ENCODE measurements around the gene ATXN7L1. TPM values are rescaled to one million over a fixed set of nuclear protein-coding genes. Genes with fewer than 3 reads are reported as not detected.

The ATXN7L1 gene
- total and polyA plus RNA-seq, 2 donors: 7.2 to 7.8 TPM

- no peak overlapping the region for H3K4me3 ChIP-seq (ENCODE audit: low read length in 2 of 2)
- no peak for DNase-seq (ENCODE audit: low read depth in 6 of 9, low spot score in 9 of 9)
- peaks cover 28 to 37% of the 10 kb centered on the region in 2 donors for H3K36me3 ChIP-seq (ENCODE audit: control insufficient read depth in 2 of 2, insufficient read depth in 2 of 2, low read length in 1 of 2)
- H3K27ac ChIP-seq (ENCODE audit: low read depth in 1 of 2, low read length in 1 of 2): no peak overlapping the region
- H3K9me3 ChIP-seq (ENCODE audit: control insufficient read depth in 2 of 2, insufficient read depth in 1 of 2, low read length in 1 of 2): no peaks in the 10 kb centered on the region
- no peaks in the 10 kb centered on the region for H3K4me1 ChIP-seq (ENCODE audit: control insufficient read depth in 2 of 2, insufficient read depth in 2 of 2, low read length in 2 of 2)
- 100% methylated on average over 3 of the region's 3 CpGs for WGBS
- H3K27me3 ChIP-seq (ENCODE audit: control insufficient read depth in 2 of 2, insufficient read depth in 1 of 2, low read length in 1 of 2): no peaks in the 10 kb centered on the region
Observed at GRCh38 chr7:105567821-105568220, 308.6 kb downstream of the ATXN7L1 start.

- 97% methylated on average over 2 of the region's 2 CpGs for WGBS
- no peak for DNase-seq (ENCODE audit: low read depth in 6 of 9, low spot score in 9 of 9)
- no peak overlapping the region for H3K4me3 ChIP-seq (ENCODE audit: low read length in 2 of 2)
- peaks cover 31 to 43% of the 10 kb centered on the region in 2 donors for H3K36me3 ChIP-seq (ENCODE audit: control insufficient read depth in 2 of 2, insufficient read depth in 2 of 2, low read length in 1 of 2)
- H3K27me3 ChIP-seq (ENCODE audit: control insufficient read depth in 2 of 2, insufficient read depth in 1 of 2, low read length in 1 of 2): no peaks in the 10 kb centered on the region
- H3K9me3 ChIP-seq (ENCODE audit: control insufficient read depth in 2 of 2, insufficient read depth in 1 of 2, low read length in 1 of 2): no peaks in the 10 kb centered on the region
- H3K4me1 ChIP-seq (ENCODE audit: control insufficient read depth in 2 of 2, insufficient read depth in 2 of 2, low read length in 2 of 2): no peaks in the 10 kb centered on the region
- no peak overlapping the region for H3K27ac ChIP-seq (ENCODE audit: low read depth in 1 of 2, low read length in 1 of 2)
Observed at GRCh38 chr7:105567024-105567423, 309.4 kb downstream of the ATXN7L1 start.

DNA sequence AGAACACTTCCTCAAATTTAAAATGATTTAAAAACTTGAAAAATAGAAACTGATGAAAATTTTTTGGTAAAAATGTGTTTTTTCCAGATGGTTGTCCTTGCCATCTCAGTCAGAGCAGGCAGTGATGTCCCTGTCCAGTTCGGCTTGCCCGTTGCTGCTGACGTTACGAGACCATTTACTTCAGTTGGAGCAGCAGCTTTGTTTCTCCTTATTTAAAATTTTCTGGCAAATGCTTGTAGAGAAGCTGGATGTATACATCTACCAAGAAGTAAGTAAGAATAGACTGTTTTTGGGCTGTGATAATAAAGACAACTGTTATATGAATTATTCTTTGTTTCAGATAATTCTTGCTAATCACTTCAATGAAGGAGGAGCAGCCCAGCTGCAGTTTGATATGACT, 311.2 kb downstream of the ATXN7L1 start:
- no peak overlapping the region for H3K27ac ChIP-seq (ENCODE audit: low read depth in 1 of 2, low read length in 1 of 2)
- no peaks in the 10 kb centered on the region for H3K27me3 ChIP-seq (ENCODE audit: control insufficient read depth in 2 of 2, insufficient read depth in 1 of 2, low read length in 1 of 2)
- H3K4me1 ChIP-seq (ENCODE audit: control insufficient read depth in 2 of 2, insufficient read depth in 2 of 2, low read length in 2 of 2): no peaks in the 10 kb centered on the region

GRCh38 chr7:105559926-105560325, 316.5 kb downstream of the ATXN7L1 start:
- peaks cover 30 to 46% of the 10 kb centered on the region in 2 donors for H3K36me3 ChIP-seq (ENCODE audit: control insufficient read depth in 2 of 2, insufficient read depth in 2 of 2, low read length in 1 of 2)

More for the DNA sequence above, 311.2 kb downstream of the ATXN7L1 start:
- H3K4me3 ChIP-seq (ENCODE audit: low read length in 2 of 2): no peak overlapping the region
- WGBS: 99% methylated on average over 4 of the region's 4 CpGs
- H3K9me3 ChIP-seq (ENCODE audit: control insufficient read depth in 2 of 2, insufficient read depth in 1 of 2, low read length in 1 of 2): no peaks in the 10 kb centered on the region
- DNase-seq (ENCODE audit: low read depth in 6 of 9, low spot score in 9 of 9): no peak
- H3K36me3 ChIP-seq (ENCODE audit: control insufficient read depth in 2 of 2, insufficient read depth in 2 of 2, low read length in 1 of 2): peaks cover 38 to 50% of the 10 kb centered on the region in 2 donors

More at GRCh38 chr7:105559926-105560325, 316.5 kb downstream of the ATXN7L1 start:
- 90% methylated on average over 1 of the region's 1 CpG for WGBS
- Histone ChIP-seq H3K27me3 (ENCODE audit: control insufficient read depth in 2 of 2, insufficient read depth in 1 of 2, low read length in 1 of 2) (no peaks in the 10 kb centered on the region), H3K9me3 (ENCODE audit: control insufficient read depth in 2 of 2, insufficient read depth in 1 of 2, low read length in 1 of 2) (no peaks in the 10 kb centered on the region), H3K4me3 (ENCODE audit: low read length in 2 of 2) (no peak overlapping the region), H3K4me1 (ENCODE audit: control insufficient read depth in 2 of 2, insufficient read depth in 2 of 2, low read length in 2 of 2) (no peaks in the 10 kb centered on the region), H3K27ac (ENCODE audit: low read depth in 1 of 2, low read length in 1 of 2) (no peak overlapping the region)
- DNase-seq (ENCODE audit: low read depth in 6 of 9, low spot score in 9 of 9): no peak

Other genes starting within 250 kb of the ATXN7L1 start
- 2.2 TPM for gene CDHR3, start 86.7 kb upstream of the ATXN7L1 start, total RNA-seq
- 2.2 TPM for gene CDHR3, start 86.7 kb upstream of the ATXN7L1 start, polyA plus RNA-seq
- 22.4 TPM for gene SYPL1, start 235.7 kb upstream of the ATXN7L1 start, total RNA-seq
- 77.0 TPM for gene SYPL1, start 235.7 kb upstream of the ATXN7L1 start, polyA plus RNA-seq